ENCODE results near the gene VWA3B. TPM values are rescaled to one million over a fixed set of nuclear protein-coding genes. Genes with fewer than 3 reads are reported as not detected.
"Not testable (repeated sequence)": the region's sequence is repeated elsewhere in the genome, so short reads cannot be mapped to it uniquely, and the experiment has no call there.

Gene VWA3B
- polyA plus RNA-seq, 3 donors: not detected

GRCh38 chr2:98145070-98145469 is 58.1 kb downstream of the VWA3B start:
- H3K4me1 Mint-ChIP-seq: peaks cover 6% of the 10 kb centered on the region
- H3K27ac ChIP-seq (ENCODE audit: low read depth in 1 of 2, low read length in 2 of 2): no peak overlapping the region
- no peaks in the 10 kb centered on the region for H3K9me3 ChIP-seq (replicated peaks in 1 of 2; ENCODE audit: control insufficient read depth in 1 of 2, insufficient read depth in 1 of 2, low read length in 2 of 2)
- no peaks in the 10 kb centered on the region for H4K20me1 ChIP-seq (ENCODE audit: insufficient read depth, low read length)
- H3K27me3 Mint-ChIP-seq (ENCODE audit: low read depth in 3 of 3): peaks cover 3 to 12% (median 8%) of the 10 kb centered on the region in 3 donors
- no peak overlapping the region for H2AFZ ChIP-seq (ENCODE audit: insufficient read depth, low read depth, low read length, poor library complexity, severe bottlenecking)
- no peak overlapping the region for H3K9ac ChIP-seq (ENCODE audit: insufficient read depth, low read length, poor library complexity, severe bottlenecking)
- DNase-seq: no peak
- peaks cover 0 to 5% of the 10 kb centered on the region in 2 donors for H3K27me3 ChIP-seq (ENCODE audit: control insufficient read depth in 2 of 2, insufficient read depth in 2 of 2, low read length in 2 of 2)
- H3K4me3 Mint-ChIP-seq: no peak overlapping the region
- no peaks in the 10 kb centered on the region for H3K79me2 ChIP-seq (ENCODE audit: insufficient read depth, low read length)
- no peaks in the 10 kb centered on the region for H3K36me3 ChIP-seq (replicated peaks in 1 of 2; ENCODE audit: control insufficient read depth in 1 of 2, insufficient read depth in 2 of 2, low read length in 2 of 2)
- intact Hi-C loops (cut with micrococcal nuclease): no loop called here
- H3K4me2 ChIP-seq (replicated peaks; ENCODE audit: extremely low read depth, low read length, poor library complexity, severe bottlenecking): no peak overlapping the region
- H3K36me3 Mint-ChIP-seq: no peaks in the 10 kb centered on the region
- no peaks in the 10 kb centered on the region for H3K4me1 ChIP-seq (ENCODE audit: control insufficient read depth in 1 of 2, insufficient read depth in 2 of 2, low read length in 2 of 2)
- TF ChIP-seq CTCF (IDR thresholded peaks at IDR 0.05): no peak
- H3K9me3 Mint-ChIP-seq: peaks cover 0 to 4% (median 2%) of the 10 kb centered on the region in 7 donors
- H3K4me3 ChIP-seq (replicated peaks in 1 of 3; ENCODE audit: low read depth in 2 of 3, low read length in 3 of 3): no peak overlapping the region
- WGBS (ENCODE audit: insufficient coverage): no CpG with 5 or more reads among the region's 3 CpGs
- no peak overlapping the region for H3K27ac Mint-ChIP-seq

DNA sequence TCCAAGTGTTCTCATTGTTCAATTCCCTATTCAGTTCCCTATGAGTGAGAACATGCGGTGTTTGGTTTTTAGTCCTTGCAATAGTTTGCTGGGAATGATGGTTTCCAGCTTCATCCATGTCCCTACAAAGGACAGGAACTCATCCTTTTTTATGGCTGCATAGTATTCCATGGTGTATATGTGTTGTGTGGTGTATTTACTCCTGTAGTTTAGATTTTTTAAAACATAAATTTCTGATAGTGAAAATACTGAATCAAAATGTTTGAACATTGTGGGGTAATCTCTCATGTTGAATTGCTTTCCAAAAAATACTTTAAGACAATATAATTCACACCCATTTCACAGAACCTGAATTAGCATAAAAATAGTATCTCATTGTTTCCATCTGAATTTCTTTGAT is 60.9 kb downstream of the VWA3B start:
- H2AFZ ChIP-seq (ENCODE audit: insufficient read depth, low read depth, low read length, poor library complexity, severe bottlenecking); intact Hi-C loops (cut with micrococcal nuclease); H3K4me1 Mint-ChIP-seq: not testable (repeated sequence)

More for the DNA sequence above, 60.9 kb downstream of the VWA3B start:
- DNase-seq; H3K36me3 Mint-ChIP-seq; H3K9ac ChIP-seq (ENCODE audit: insufficient read depth, low read length, poor library complexity, severe bottlenecking); H4K20me1 ChIP-seq (ENCODE audit: insufficient read depth, low read length); H3K9me3 Mint-ChIP-seq; H3K4me3 ChIP-seq (replicated peaks in 1 of 3; ENCODE audit: low read depth in 2 of 3, low read length in 3 of 3); H3K27me3 ChIP-seq (ENCODE audit: control insufficient read depth in 2 of 2, insufficient read depth in 2 of 2, low read length in 2 of 2); H3K27ac ChIP-seq (ENCODE audit: low read depth in 1 of 2, low read length in 2 of 2); H3K27ac Mint-ChIP-seq; H3K4me1 ChIP-seq (ENCODE audit: control insufficient read depth in 1 of 2, insufficient read depth in 2 of 2, low read length in 2 of 2); H3K4me3 Mint-ChIP-seq; H3K4me2 ChIP-seq (replicated peaks; ENCODE audit: extremely low read depth, low read length, poor library complexity, severe bottlenecking); H3K36me3 ChIP-seq (replicated peaks in 1 of 2; ENCODE audit: control insufficient read depth in 1 of 2, insufficient read depth in 2 of 2, low read length in 2 of 2); H3K79me2 ChIP-seq (ENCODE audit: insufficient read depth, low read length); H3K9me3 ChIP-seq (replicated peaks in 1 of 2; ENCODE audit: control insufficient read depth in 1 of 2, insufficient read depth in 1 of 2, low read length in 2 of 2): not testable (repeated sequence)
- peaks cover 0 to 10% (median 6%) of the 10 kb centered on the region in 3 donors for H3K27me3 Mint-ChIP-seq (ENCODE audit: low read depth in 3 of 3)
- no CpG with 5 or more reads among the region's 1 CpG for WGBS (ENCODE audit: insufficient coverage)

Data from CD14-positive monocyte (primary cell).